OCI-LY3 (cell line): ENCODE measurements around the gene PIK3AP1.

Experiments
- EZH2phosphoT487 ChIP-seq: fragments of 200-600 bp; shearing (Covaris generic); IDR thresholded peaks from 2 replicates; pipeline ENCODE4 v1.6.1; 2018; ENCODE audit warnings: antibody characterized with exemption, mixed run types, low read depth
- TF ChIP-seq, protein P1 (sequence below): fragments of 200-600, 300-600 bp; sonication (generic); IDR thresholded peaks from 2 replicates; pipeline ENCODE4 v1.5.1; 2014; ENCODE audit warnings: antibody characterized with exemption, low read length, low read depth

DNA sequence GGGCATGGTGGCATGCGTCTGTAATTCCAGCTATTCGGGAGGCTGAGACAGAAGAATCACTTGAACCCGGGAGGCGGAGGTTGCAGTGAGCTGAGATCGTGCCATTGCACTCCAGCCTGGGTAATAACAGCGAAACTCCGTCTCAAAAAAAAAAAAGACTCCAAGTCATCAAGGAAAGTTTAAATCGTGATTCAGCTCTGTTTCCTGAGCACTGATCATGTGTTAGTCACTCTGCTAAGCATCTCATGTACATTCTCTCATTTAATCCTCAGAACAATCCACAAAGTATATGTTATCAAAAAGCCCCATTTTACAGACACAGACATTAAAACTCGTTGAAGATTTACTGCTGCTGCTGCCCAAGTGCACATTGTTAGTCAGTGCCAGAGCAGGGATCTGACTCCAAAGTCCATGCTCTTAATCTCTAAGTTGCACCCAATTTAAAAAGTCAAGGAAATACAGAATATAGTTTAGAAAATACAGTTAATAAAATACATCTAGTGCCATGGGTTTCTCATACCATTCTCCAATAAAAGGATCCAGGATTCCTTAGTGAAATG, 6.2 kb downstream of the PIK3AP1 start:
- TF ChIP-seq, protein P1, sequence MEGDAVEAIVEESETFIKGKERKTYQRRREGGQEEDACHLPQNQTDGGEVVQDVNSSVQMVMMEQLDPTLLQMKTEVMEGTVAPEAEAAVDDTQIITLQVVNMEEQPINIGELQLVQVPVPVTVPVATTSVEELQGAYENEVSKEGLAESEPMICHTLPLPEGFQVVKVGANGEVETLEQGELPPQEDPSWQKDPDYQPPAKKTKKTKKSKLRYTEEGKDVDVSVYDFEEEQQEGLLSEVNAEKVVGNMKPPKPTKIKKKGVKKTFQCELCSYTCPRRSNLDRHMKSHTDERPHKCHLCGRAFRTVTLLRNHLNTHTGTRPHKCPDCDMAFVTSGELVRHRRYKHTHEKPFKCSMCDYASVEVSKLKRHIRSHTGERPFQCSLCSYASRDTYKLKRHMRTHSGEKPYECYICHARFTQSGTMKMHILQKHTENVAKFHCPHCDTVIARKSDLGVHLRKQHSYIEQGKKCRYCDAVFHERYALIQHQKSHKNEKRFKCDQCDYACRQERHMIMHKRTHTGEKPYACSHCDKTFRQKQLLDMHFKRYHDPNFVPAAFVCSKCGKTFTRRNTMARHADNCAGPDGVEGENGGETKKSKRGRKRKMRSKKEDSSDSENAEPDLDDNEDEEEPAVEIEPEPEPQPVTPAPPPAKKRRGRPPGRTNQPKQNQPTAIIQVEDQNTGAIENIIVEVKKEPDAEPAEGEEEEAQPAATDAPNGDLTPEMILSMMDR: no peak
- no peak for TF ChIP-seq EZH2phosphoT487
